ENCODE data around the gene SPRR2F.
"Not testable (repeated sequence)": the region's sequence is repeated elsewhere in the genome, so short reads cannot be mapped to it uniquely, and the experiment has no call there.

SPRR2F gene

GRCh38 chr1:153113416-153113815, at the start of gene SPRR2F:
TSS of gene SPRR2F (minus strand) at chr1:153113516. CDS start at chr1:153112733, 783 bp downstream.
- no peak for DNase-seq

- no peak for DNase-seq
These were observed 42.2 kb upstream of the SPRR2F start for GRCh38 chr1:153155541-153155940.

GRCh38 chr1:153152481-153152880, 39.2 kb upstream of the SPRR2F start:
- DNase-seq: no peak

- no peak for DNase-seq
These were observed 37.5 kb upstream of the SPRR2F start, which contains the start of gene SPRR2G for GRCh38 chr1:153150846-153151245. TSS of gene SPRR2G (minus strand) at chr1:153150890. CDS start at chr1:153150110, 780 bp downstream.

- no peak for DNase-seq
These were observed 28.1 kb upstream of the SPRR2F start for GRCh38 chr1:153141377-153141776.

DNA sequence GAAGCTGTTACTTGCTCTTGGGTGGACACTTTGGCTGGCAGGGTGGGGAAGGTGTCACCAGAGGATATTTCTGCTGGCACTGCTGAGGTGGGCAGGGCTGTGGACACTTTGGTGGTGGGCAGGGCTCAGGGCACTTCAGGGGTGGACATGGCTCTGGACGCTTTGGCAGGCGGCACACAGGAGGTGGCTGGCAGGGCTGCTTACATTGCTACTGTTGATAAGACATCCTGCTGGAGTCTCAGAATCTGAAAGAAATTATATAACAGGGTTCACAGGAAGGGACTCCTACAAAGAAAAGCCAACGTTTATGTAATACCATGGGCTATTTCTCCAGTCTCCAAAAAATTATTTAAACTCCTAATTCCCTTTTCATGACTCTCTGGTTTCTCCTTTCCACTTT, 27.2 kb upstream of the SPRR2F start:
- DNase-seq: no peak

DNA sequence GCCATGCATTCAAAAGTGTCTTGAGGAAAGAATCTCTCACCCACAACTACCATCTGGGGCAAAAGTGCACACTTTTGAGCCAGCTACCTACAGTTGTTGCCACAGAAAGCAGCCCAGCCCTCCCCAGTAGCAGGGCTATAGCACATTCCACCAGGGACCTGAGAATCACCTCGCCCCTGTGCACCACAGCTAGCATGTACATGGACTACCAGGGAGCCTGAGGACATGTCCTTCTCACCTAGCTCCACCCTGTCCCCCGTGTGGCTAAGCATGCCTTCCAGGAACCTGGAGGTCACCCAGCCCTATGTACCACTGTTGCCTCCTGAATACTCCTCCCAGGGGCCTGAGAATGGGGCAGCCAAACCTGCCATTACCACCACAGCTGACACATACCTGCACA, 20.4 kb upstream of the SPRR2F start:
- DNase-seq: no peak

GRCh38 chr1:153133267-153133666, 20.0 kb upstream of the SPRR2F start:
- no peak for DNase-seq

DNA sequence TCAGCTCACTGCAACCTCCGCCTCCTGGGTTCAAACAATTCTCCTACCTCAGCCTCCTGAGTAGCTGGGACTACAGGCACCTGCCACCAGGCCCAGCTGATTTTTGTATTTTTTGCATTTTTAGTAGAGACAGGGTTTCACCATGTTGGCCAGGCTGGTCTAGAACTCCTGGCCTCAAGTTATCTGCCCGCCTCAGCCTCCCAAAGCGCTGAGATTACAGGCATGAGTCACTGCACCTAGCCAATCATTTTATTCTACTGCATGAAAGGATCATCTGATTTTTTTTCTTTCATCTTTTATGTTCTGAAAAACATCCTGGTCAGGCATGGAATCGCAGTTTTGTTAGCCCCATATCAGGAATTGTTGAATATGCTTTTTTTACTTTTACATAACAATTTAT, 15.4 kb upstream of the SPRR2F start:
- not testable (repeated sequence) for DNase-seq

- DNase-seq: no peak
These were observed 14.0 kb upstream of the SPRR2F start for GRCh38 chr1:153127296-153127695.

- DNase-seq: no peak
These were observed 12.2 kb upstream of the SPRR2F start for GRCh38 chr1:153125536-153125935.

DNA sequence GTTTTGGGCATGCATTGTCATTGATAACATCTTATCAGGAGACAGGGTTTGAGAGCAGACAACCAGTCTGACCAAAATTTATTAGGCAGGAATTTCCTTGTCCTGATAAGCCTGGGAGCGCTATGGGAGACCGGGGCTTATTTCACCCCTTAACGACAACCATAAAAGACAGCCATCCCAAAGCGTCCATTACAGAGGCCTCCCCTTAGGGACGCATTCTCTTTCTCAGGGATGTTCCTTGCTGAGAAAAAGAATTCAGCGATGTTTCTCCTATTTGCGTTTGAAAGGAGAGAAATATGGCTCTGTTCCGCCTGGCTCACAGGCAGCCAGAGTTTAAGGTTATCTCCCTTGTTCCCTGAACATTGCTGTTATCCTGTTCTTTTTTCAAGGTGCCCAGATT, 10.5 kb upstream of the SPRR2F start:
- not testable (repeated sequence) for DNase-seq

GRCh38 chr1:153122831-153123421, 9.6 kb upstream of the SPRR2F start:
- DNase-seq: no peak

DNA sequence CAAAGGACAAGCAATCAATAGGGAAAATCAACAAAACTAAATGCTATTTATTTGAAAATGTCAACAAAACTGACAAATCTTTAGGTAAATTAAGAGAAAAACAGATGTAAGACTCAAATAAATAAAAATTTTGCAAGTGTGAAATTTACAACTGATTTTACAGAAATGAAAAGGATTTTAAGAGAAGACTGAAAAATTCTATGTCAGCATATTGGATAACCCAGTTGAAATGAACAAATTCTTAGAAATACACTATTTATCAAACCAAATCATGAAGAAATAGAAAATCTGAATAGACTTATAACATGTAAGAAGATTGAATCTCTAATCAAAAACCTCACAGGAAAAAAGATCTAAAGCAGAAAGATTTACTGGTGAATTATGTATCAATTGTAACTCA, 7.6 kb upstream of the SPRR2F start:
- no peak for DNase-seq

DNA sequence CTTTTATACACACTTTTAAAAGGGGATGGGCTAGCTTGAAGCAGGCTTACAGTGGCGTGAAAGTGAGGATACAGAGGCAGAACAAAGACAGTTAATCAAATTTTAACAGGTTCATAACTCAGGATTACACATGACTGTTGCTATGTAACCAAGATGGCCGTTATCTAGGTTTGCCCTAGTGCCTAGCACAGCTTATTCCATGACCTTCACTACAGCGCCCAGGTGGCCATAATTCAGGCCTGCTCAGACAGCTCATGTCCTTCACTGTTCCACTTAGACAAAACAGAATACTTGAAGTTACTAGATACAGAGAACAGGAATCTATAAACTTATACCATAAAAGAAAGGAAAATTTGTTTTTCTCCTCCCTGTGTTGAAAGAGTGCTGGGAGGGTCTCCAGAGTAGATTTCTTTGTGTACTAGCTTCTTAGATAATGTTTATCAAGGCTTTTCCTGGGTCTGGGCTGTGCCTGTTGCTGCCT, 6.2 kb upstream of the SPRR2F start:
- DNase-seq: no peak

- DNase-seq: not testable (repeated sequence)
These were observed 1.9 kb upstream of the SPRR2F start for GRCh38 chr1:153115264-153115663.

- DNase-seq: not testable (repeated sequence)
These were observed 862 bp downstream of the SPRR2F start for GRCh38 chr1:153112454-153112853.

GRCh38 chr1:153100245-153100644, 13.1 kb downstream of the SPRR2F start:
- DNase-seq: no peak

DNA sequence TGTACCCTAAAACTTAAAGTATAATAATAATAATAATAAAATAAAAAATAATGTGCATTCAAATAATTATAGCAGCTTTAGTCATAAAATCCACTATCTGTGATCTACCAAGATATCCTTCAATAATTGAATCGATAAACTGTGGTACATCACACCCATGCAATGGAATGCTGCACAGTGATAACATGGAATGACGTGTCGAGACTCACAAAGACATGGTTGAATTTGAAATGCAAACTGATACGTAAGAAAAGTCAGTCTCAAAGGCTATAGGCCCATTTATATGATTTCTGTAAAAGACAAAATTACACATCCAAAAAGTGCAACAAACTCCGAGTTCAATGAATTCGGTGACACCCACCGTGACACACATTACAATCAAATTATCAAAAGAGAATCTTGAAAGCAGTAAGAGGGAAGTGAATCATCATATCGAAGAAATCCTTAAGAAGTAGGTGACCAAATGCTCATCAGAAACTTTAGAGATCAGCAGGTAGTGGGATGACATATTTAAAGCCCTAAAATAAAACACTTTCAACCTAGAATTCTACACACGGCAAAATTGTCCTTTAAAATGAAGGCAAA, 13.8 kb downstream of the SPRR2F start:
- DNase-seq: no peak

DNA sequence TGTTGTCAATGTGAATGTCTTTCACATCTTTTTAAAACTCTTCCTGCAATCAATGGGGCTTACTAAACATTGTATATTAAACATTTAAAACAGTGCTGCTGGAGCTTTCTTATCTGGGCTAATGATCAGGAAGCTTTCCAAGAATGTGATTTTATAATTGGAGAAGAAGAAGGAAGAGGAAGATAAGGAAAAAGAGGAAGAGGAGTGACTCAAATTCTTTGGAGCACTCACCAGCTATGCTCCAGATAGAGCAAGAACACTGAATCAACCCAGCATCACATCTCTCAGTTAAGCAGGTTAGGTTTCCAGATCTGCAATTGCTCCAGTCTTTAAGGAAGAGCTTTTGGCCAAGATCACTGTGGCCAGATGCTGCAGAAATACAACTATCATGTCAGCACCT, 17.6 kb downstream of the SPRR2F start:
- DNase-seq: no peak

DNA sequence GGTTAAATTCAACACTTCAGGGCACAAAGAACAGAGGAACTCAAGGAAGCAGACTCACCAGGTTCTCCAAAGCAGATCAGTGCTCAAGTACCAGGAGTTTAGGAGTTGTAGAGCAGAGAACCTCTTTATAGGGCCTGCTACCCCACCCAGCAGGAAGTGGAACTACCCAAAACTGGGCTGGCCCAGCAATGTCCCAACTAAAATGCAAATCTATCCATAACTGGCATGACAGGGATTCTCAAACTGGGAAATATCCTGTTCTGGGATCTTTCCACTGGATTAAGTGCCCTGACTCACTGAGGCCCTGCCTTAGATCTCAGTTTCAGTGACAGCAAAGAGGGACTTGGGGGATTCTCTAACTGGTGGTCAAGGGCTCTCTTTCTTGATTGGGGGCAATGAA, 18.9 kb downstream of the SPRR2F start, which contains the start of gene SPRR2E:
TSS of gene SPRR2E (minus strand) at position 101 of the 400 bp plus-strand sequence. CDS start 775 bp downstream, outside the sequence.
- DNase-seq: no peak

- DNase-seq: no peak
These were observed 25.7 kb downstream of the SPRR2F start for GRCh38 chr1:153087652-153088051.

DNA sequence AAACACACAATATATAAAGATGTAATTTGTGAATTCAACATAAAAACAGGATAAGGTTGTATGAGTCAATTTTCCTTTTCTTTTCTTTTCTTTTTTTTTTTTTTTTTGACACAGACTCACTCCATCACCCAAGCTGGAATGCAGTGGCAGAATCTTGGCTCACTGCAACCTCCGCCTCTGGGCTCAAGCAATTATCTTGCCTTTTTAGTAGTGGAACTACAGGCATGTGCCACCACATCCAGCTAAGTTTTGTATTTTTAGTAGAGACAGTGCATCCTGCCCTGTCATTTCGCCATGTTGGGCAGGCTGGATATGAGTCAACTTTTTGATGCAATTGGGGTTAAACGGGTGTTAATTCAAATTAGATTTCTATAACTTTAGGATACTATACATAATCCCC, 31.6 kb downstream of the SPRR2F start:
- DNase-seq: no peak
